ENCODE data around the gene CREB5.
A peak's percentile ranks its signal among the peaks of the same experiment; 100 is the strongest.
"Not testable (repeated sequence)": the region's sequence is repeated elsewhere in the genome, so short reads cannot be mapped to it uniquely, and the experiment has no call there.

Gene CREB5

DNA sequence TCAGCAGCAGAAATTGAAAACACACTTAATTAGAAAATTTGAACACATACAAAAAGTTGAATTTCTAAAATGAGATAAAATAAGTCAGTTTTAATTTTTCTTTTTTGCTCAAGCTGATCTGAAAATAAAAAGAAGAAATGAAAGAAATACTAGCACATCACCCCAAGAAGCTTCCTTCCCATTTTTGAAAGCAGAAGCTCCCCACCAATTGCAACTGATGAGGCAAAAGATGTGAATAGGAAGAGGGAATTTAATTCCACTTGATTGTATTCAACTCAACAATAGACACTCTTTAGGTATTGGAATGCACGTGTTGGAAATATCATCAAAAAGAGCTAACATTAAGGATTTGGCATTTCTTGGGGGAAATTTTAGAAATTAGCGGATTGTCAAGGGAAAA, 370.0 kb downstream of the CREB5 start:
- H3K36me3 ChIP-seq (ENCODE audit: control insufficient read depth in 1 of 2, insufficient read depth in 2 of 2, low read depth in 1 of 2, low read length in 2 of 2): no peaks in the 10 kb centered on the region
- no peaks in the 10 kb centered on the region for H3K9me3 ChIP-seq (ENCODE audit: control insufficient read depth, low read length)
- no peak overlapping the region for H3K4ac ChIP-seq (ENCODE audit: low read depth in 1 of 2, low read length in 2 of 2)
- no peak overlapping the region for H3K27ac ChIP-seq (ENCODE audit: low read length, poor library complexity, severe bottlenecking)
- H2BK5ac ChIP-seq (ENCODE audit: low read depth, low read length, poor library complexity, severe bottlenecking): no peak overlapping the region
- no peak overlapping the region for H2BK120ac ChIP-seq (ENCODE audit: low read depth, low read length)
- no peak overlapping the region for H3K14ac ChIP-seq (ENCODE audit: low read length in 2 of 2)
- no peak overlapping the region for H3K23ac ChIP-seq (ENCODE audit: low read length in 2 of 2)
- H2BK12ac ChIP-seq (ENCODE audit: low read length in 2 of 2): no peak overlapping the region
- H3K18ac ChIP-seq (ENCODE audit: low read depth in 1 of 2, low read length in 2 of 2): no peak overlapping the region
- no peak overlapping the region for H4K91ac ChIP-seq (ENCODE audit: low read length)
- H2AFZ ChIP-seq (ENCODE audit: low read depth, low read length): no peak overlapping the region
- H3K9ac ChIP-seq (ENCODE audit: low read length): no peak overlapping the region
- H3K4me1 ChIP-seq (ENCODE audit: control insufficient read depth, insufficient read depth, low read depth, low read length): peaks cover 19% of the 10 kb centered on the region
- no peaks in the 10 kb centered on the region for H3K27me3 ChIP-seq (ENCODE audit: control insufficient read depth in 1 of 2, insufficient read depth in 1 of 2, low read length in 2 of 2)
- 100% methylated on average over 2 of the region's 2 CpGs for WGBS
- no peak overlapping the region for H3K4me3 ChIP-seq (ENCODE audit: insufficient read depth in 1 of 2, low read depth in 1 of 2, low read length in 2 of 2)
- H2AK5ac ChIP-seq (ENCODE audit: low read length, severe bottlenecking): peak overlapping the region; percentile 35
- H2BK15ac ChIP-seq (ENCODE audit: low read depth, poor library complexity, severe bottlenecking): no peak overlapping the region
- peaks cover 24% of the 10 kb centered on the region for H3K79me1 ChIP-seq (replicated peaks; ENCODE audit: low read length, poor library complexity, severe bottlenecking)
- no peak for DNase-seq
- H4K8ac ChIP-seq (ENCODE audit: low read length): no peak overlapping the region
- H3K4me2 ChIP-seq (ENCODE audit: low read length, poor library complexity, severe bottlenecking): no peak overlapping the region

DNA sequence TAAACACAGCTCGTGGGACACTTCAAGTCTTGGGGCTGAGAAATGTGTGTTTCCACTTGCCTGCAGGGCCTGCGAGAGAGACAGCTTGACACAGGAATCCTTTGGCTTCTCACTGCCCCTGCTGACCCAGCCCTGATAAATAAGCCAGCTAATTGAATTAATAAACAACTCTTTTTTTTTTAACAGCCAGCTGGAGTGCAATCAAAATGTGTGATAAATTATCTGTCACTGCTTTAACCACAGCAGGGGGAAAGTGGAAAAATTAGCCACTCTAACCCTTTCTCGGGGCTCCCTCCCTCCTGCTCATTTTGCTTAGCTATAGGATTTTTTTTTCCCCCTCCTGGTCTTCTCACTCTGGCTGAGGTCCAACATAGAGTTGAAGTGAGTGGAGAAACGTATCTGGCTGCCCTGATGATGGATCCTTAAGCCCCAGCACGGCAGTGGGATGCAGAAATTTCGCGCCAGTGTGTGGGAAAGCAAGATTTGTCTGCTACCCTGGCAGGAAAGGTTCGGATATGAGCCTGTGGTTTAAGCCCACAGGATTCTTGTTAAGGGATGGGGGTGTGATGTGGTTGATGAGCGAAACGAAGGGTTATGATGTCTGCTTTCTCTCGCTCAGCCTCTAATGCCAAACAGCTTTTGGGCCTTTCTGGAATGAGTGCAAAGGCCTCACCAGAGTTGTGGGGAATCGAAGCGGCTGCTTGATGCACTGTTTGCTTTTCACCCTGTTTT, 372.0 kb downstream of the CREB5 start:
- WGBS: 70% methylated on average over 12 of the region's 13 CpGs
- Histone ChIP-seq H2AK5ac (ENCODE audit: low read length, severe bottlenecking) (no peak overlapping the region), H4K8ac (ENCODE audit: low read length) (no peak overlapping the region), H3K4me3 (ENCODE audit: insufficient read depth in 1 of 2, low read depth in 1 of 2, low read length in 2 of 2) (no peak overlapping the region), H4K91ac (ENCODE audit: low read length) (no peak overlapping the region), H3K9ac (ENCODE audit: low read length) (peak overlapping the region; percentile 27), H3K4me2 (ENCODE audit: low read length, poor library complexity, severe bottlenecking) (no peak overlapping the region), H2AFZ (ENCODE audit: low read depth, low read length) (no peak overlapping the region), H3K23ac (ENCODE audit: low read length in 2 of 2) (peak overlapping the region in 1 of 2 experiments; percentile 23), H2BK5ac (ENCODE audit: low read depth, low read length, poor library complexity, severe bottlenecking) (no peak overlapping the region), H3K79me1 (replicated peaks; ENCODE audit: low read length, poor library complexity, severe bottlenecking) (peaks cover 32% of the 10 kb centered on the region), H3K36me3 (ENCODE audit: control insufficient read depth in 1 of 2, insufficient read depth in 2 of 2, low read depth in 1 of 2, low read length in 2 of 2) (peaks cover 0 to 2% of the 10 kb centered on the region in 2 experiments), H3K4ac (ENCODE audit: low read depth in 1 of 2, low read length in 2 of 2) (no peak overlapping the region), H3K18ac (ENCODE audit: low read depth in 1 of 2, low read length in 2 of 2) (no peak overlapping the region), H2BK12ac (ENCODE audit: low read length in 2 of 2) (no peak overlapping the region), H3K4me1 (ENCODE audit: control insufficient read depth, insufficient read depth, low read depth, low read length) (peaks cover 24% of the 10 kb centered on the region), H3K9me3 (ENCODE audit: control insufficient read depth, low read length) (no peaks in the 10 kb centered on the region), H3K27ac (ENCODE audit: low read length, poor library complexity, severe bottlenecking) (peak overlapping the region; percentile 30), H3K27me3 (ENCODE audit: control insufficient read depth in 1 of 2, insufficient read depth in 1 of 2, low read length in 2 of 2) (no peaks in the 10 kb centered on the region), H3K14ac (ENCODE audit: low read length in 2 of 2) (no peak overlapping the region), H2BK120ac (ENCODE audit: low read depth, low read length) (no peak overlapping the region), H2BK15ac (ENCODE audit: low read depth, poor library complexity, severe bottlenecking) (no peak overlapping the region)
- DNase-seq: peak; percentile 36

DNA sequence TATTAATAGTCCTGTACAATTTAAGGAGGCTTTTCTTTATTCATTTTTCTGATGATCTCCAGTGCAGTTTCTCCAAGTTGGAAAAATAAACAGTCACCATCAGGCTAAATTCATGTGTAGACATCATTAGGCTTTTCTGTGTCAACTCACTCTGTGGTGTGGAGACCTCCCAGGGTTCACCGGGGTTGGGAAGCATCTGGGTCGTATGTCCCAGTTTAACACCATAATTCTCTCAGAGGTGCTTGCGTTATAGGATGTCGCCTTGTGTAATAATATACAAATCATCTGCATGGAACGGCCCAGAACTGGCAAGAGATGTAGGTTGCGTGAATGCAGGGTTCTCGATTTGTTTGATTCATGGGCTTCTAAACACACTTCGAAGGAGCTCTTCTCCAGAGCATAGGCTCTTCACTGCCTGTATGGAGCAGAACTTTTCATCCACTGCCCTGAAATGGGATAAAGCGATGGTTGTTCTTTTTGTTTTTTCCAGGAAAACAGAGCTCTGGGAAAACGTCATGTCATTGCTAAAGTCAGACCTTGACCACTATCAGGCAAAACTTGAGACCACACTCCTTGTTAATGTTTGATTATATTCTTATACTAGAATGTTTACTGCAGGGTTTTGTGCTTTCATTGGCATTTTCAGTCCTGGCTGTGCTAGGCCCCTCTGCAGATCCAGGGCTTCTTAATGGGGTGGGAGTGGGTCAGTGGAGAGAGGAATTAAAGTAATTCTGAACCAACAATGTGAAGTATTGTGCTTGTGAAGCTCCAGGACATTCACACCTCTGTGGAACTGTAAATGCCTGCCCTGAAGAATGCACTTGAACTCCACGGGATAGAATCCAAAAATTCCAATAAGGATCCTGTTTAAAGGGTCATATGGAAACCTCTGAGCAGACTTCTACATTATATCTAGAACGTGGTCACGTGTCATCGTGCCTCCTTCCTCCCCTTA, 373.0 kb downstream of the CREB5 start:
- no peak for DNase-seq
- no peaks in the 10 kb centered on the region for H3K9me3 ChIP-seq (ENCODE audit: control insufficient read depth, low read length)
- no peak overlapping the region for H3K18ac ChIP-seq (ENCODE audit: low read depth in 1 of 2, low read length in 2 of 2)
- H3K36me3 ChIP-seq (ENCODE audit: control insufficient read depth in 1 of 2, insufficient read depth in 2 of 2, low read depth in 1 of 2, low read length in 2 of 2): peaks cover 0 to 2% of the 10 kb centered on the region in 2 experiments
- 90% methylated on average over 11 of the region's 14 CpGs for WGBS
- no peak overlapping the region for H3K4me2 ChIP-seq (ENCODE audit: low read length, poor library complexity, severe bottlenecking)
- no peak overlapping the region for H4K8ac ChIP-seq (ENCODE audit: low read length)
- H3K79me1 ChIP-seq (replicated peaks; ENCODE audit: low read length, poor library complexity, severe bottlenecking): peaks cover 27% of the 10 kb centered on the region
- H3K4ac ChIP-seq (ENCODE audit: low read depth in 1 of 2, low read length in 2 of 2): no peak overlapping the region
- H2BK120ac ChIP-seq (ENCODE audit: low read depth, low read length): no peak overlapping the region
- no peak overlapping the region for H2BK12ac ChIP-seq (ENCODE audit: low read length in 2 of 2)
- no peak overlapping the region for H2BK15ac ChIP-seq (ENCODE audit: low read depth, poor library complexity, severe bottlenecking)
- peak overlapping the region; percentile 65 for H2AK5ac ChIP-seq (ENCODE audit: low read length, severe bottlenecking)
- peak overlapping the region; percentile 29 for H3K27ac ChIP-seq (ENCODE audit: low read length, poor library complexity, severe bottlenecking)
- no peak overlapping the region for H2BK5ac ChIP-seq (ENCODE audit: low read depth, low read length, poor library complexity, severe bottlenecking)
- no peak overlapping the region for H4K91ac ChIP-seq (ENCODE audit: low read length)
- H3K4me3 ChIP-seq (ENCODE audit: insufficient read depth in 1 of 2, low read depth in 1 of 2, low read length in 2 of 2): no peak overlapping the region
- H3K9ac ChIP-seq (ENCODE audit: low read length): peak overlapping the region; percentile 27
- H3K4me1 ChIP-seq (ENCODE audit: control insufficient read depth, insufficient read depth, low read depth, low read length): peaks cover 24% of the 10 kb centered on the region
- H3K14ac ChIP-seq (ENCODE audit: low read length in 2 of 2): no peak overlapping the region
- no peak overlapping the region for H2AFZ ChIP-seq (ENCODE audit: low read depth, low read length)
- no peaks in the 10 kb centered on the region for H3K27me3 ChIP-seq (ENCODE audit: control insufficient read depth in 1 of 2, insufficient read depth in 1 of 2, low read length in 2 of 2)
- no peak overlapping the region for H3K23ac ChIP-seq (ENCODE audit: low read length in 2 of 2)

DNA sequence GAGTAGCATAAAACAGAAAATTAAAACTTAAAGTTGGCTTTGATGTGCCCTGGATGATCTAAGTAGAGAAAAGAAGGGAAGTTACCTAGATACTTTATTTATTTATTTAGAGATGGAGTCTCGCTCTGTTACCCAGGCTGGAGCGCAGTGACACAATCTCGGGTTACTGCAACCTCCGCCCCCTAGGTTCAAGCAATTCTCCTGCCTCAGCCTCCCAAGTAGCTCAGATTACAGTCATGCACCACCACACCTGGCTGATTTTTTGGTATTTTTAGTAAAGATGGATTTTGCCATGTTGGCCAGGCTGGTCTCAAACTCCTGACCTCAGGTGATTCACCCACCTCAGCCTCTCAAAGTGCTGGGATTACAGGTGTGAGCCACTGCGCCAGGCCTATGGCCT, 373.8 kb downstream of the CREB5 start:
- H2BK120ac ChIP-seq (ENCODE audit: low read depth, low read length); H4K91ac ChIP-seq (ENCODE audit: low read length); H3K9ac ChIP-seq (ENCODE audit: low read length); H3K27me3 ChIP-seq (ENCODE audit: control insufficient read depth in 1 of 2, insufficient read depth in 1 of 2, low read length in 2 of 2); H2BK5ac ChIP-seq (ENCODE audit: low read depth, low read length, poor library complexity, severe bottlenecking); H3K4me3 ChIP-seq (ENCODE audit: insufficient read depth in 1 of 2, low read depth in 1 of 2, low read length in 2 of 2); H3K36me3 ChIP-seq (ENCODE audit: control insufficient read depth in 1 of 2, insufficient read depth in 2 of 2, low read depth in 1 of 2, low read length in 2 of 2); H2AK5ac ChIP-seq (ENCODE audit: low read length, severe bottlenecking); H2BK15ac ChIP-seq (ENCODE audit: low read depth, poor library complexity, severe bottlenecking); H3K18ac ChIP-seq (ENCODE audit: low read depth in 1 of 2, low read length in 2 of 2); H3K23ac ChIP-seq (ENCODE audit: low read length in 2 of 2); H3K14ac ChIP-seq (ENCODE audit: low read length in 2 of 2); DNase-seq; H2BK12ac ChIP-seq (ENCODE audit: low read length in 2 of 2); H4K8ac ChIP-seq (ENCODE audit: low read length); H3K9me3 ChIP-seq (ENCODE audit: control insufficient read depth, low read length); H2AFZ ChIP-seq (ENCODE audit: low read depth, low read length); H3K4ac ChIP-seq (ENCODE audit: low read depth in 1 of 2, low read length in 2 of 2); H3K4me2 ChIP-seq (ENCODE audit: low read length, poor library complexity, severe bottlenecking): not testable (repeated sequence)
- Histone ChIP-seq H3K27ac (ENCODE audit: low read length, poor library complexity, severe bottlenecking) (peak overlapping the region; percentile 29), H3K79me1 (replicated peaks; ENCODE audit: low read length, poor library complexity, severe bottlenecking) (peaks cover 28% of the 10 kb centered on the region), H3K4me1 (ENCODE audit: control insufficient read depth, insufficient read depth, low read depth, low read length) (peaks cover 24% of the 10 kb centered on the region)
- no CpG with 5 or more reads among the region's 5 CpGs for WGBS

All from mesenchymal stem cell (in vitro differentiated cells and primary cell).